Activated gamma-delta T cell treated with Interleukin-2 at 50 U/mL for 16 hours (primary cell): Measurements from ENCODE around the gene LIPT2.
"Not testable (repeated sequence)": the region's sequence is repeated elsewhere in the genome, so short reads cannot be mapped to it uniquely, and the experiment has no call there.

Experiments used
- DNase-seq: peaks from one replicate; pipeline ENCODE4 v3.0.0-alpha.2; 2020

LIPT2 gene

GRCh38 chr11:74492974-74493790, at the start of gene LIPT2:
Gene LIPT2 (minus strand): TSS chr11:74493724. CDS start chr11:74493703, 21 bp downstream.
- peak; percentile 97 for DNase-seq

GRCh38 chr11:74541466-74541865, 47.9 kb upstream of the LIPT2 start:
- no peak for DNase-seq

GRCh38 chr11:74540270-74540669, 46.7 kb upstream of the LIPT2 start:
- DNase-seq = no peak

DNA sequence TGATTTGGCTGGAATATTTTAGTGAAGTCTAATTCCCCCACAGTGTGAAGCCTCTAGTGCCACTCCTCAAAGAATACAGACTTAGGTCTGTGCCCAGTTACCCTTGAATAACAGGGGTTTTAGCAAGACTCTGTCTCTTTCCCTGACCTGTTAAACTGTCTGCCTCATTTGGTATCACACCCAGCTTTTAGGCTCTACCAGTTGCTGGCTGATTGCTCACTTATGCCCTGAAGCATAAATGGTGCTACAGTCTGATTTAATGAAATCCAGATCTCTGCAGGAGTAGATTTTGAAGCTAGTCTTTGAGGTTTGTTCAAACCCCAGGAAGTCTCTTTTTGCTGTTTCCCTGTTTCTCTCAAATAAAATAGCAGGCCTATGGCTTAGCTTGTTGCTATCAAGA, 45.2 kb upstream of the LIPT2 start:
- no peak for DNase-seq

- no peak for DNase-seq
Observed at GRCh38 chr11:74535371-74536160, 42.0 kb upstream of the LIPT2 start.

GRCh38 chr11:74534946-74535275, 41.4 kb upstream of the LIPT2 start:
- not testable (repeated sequence) for DNase-seq

DNA sequence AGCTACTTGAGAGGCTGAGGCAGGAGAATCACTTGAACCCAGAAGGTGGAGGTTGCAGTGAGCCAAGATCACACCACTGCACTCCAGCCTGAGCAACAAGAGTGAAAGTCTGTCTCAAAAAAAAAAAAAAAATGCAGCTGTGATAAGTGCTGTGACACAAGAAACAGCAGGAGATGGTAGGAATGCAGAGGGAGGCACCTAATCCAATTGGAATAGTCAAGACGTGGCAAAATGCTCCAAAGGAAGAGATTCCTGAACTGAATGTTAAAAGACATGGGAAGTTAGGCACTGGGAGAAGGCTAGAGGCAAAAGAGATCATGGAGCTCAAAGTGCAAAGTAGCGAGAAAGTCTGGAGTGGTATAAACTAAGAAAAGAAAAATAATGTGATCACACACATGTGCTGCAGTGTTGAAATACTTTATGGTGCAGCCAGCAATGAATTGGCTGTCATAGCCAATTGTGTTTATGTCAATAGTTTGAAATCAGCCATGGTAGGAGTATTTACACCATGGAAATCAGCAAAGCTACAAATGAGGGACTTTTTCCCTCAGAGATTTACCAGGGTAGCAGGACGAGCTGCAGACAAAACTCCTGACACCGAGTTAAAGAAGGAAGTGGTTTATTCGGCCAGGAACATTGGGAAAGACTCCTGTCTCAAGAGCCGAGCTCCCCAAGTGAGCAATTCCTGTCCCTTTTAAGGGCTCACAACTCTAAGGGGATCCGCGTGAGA, 40.9 kb upstream of the LIPT2 start:
- DNase-seq = no peak

GRCh38 chr11:74533421-74533820, 39.9 kb upstream of the LIPT2 start:
- no peak for DNase-seq

- no peak for DNase-seq
Observed at GRCh38 chr11:74532501-74533246, 39.1 kb upstream of the LIPT2 start.

DNA sequence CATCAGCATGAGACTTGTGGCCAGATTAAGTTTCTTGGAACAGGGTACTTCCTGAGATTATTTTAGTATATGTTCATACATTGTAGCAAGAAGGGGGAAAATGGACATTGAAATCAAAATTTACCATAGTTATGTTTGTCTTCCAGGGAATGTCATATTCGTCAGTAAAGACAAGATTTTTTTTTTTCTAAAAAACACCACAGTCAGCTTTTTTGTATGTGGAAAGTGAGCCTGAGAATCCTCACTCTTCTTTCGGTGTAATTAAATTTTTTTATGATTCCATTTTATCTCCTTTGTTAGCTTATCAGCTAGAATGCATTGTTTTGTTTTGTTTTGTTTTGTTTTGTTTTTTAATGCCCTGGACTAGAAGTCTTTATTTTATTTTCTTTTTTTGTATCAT, 31.5 kb upstream of the LIPT2 start:
- DNase-seq = no peak

GRCh38 chr11:74524501-74524900, 31.0 kb upstream of the LIPT2 start:
- no peak for DNase-seq

GRCh38 chr11:74522776-74523175, 29.3 kb upstream of the LIPT2 start:
- DNase-seq = no peak

- DNase-seq = no peak
Observed at GRCh38 chr11:74521666-74522252, 28.2 kb upstream of the LIPT2 start.

GRCh38 chr11:74520927-74521665, 27.6 kb upstream of the LIPT2 start:
- no peak for DNase-seq

- DNase-seq = no peak
Observed at GRCh38 chr11:74520316-74520715, 26.8 kb upstream of the LIPT2 start.

GRCh38 chr11:74519710-74520109, 26.2 kb upstream of the LIPT2 start:
- no peak for DNase-seq

DNA sequence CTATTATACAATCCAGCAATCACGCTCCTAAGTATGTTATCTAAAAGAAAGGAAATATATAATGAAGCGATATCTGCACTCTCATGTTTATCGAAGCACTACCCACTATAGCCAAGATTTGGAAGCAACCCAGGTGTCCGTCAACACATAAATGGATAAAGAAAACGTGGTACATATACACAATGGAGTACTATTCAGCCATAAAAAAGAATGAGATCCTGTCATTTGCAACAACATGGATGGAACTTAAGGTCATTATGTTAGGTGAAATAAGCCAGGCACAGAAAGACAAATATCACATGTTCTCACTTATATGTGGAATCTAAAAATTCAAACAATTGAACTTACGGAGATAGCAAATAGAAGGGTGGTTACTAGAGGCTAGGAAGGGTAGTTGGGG, 24.1 kb upstream of the LIPT2 start:
- DNase-seq = not testable (repeated sequence)

GRCh38 chr11:74507582-74507981, 14.1 kb upstream of the LIPT2 start:
- DNase-seq = no peak

GRCh38 chr11:74506823-74507222, 13.3 kb upstream of the LIPT2 start:
- DNase-seq = no peak

GRCh38 chr11:74505911-74506310, 12.4 kb upstream of the LIPT2 start:
- DNase-seq = no peak

DNA sequence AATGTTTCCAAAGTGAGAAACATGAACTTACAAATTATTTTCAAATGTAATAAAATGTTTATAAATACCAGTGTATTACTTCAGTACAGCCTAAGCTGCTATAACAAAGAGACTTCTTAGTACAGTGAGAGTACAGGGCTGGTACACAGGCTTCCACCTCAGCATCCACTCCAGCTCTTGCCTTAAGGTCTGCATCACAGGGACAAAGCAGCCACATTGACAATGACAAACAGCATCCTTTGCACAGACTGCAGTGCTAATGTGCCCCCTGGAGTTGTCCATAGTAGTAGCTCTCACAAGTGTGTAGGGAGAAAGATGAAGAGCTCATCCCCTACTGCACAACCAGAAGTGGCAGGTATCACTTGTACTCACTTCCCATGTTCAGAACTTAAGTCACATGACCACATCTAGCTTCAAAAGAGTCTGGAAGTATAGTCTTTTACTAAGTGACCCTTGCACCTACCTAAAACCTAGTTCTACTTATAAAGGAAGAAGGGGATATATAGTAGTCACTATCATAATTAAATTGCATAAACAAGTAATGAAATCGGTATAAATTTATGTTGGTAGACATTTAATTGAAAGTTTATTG, 10.7 kb upstream of the LIPT2 start:
- DNase-seq = no peak
